ENCODE results near the gene ELL2. TPM values are rescaled to one million over a fixed set of nuclear protein-coding genes. Genes with fewer than 3 reads are reported as not detected.

Gene ELL2
- total RNA-seq, 1 donor from 2014 or later: 4.6 TPM

Other genes with a start within 250 kb of the ELL2 start
- 62.6 and 66.9 TPM in 2 replicates for gene RHOBTB3, start 230.5 kb downstream of the ELL2 start, total RNA-seq
- gene GLRX, start 139.1 kb downstream of the ELL2 start, total RNA-seq: 10.3 and 10.4 TPM in 2 replicates

Data from neural crest cell (in vitro differentiated cells).